CD14-positive monocyte (primary cell): ENCODE results near the gene ECM2. TPM values are rescaled to one million over a fixed set of nuclear protein-coding genes. Genes with fewer than 3 reads are reported as not detected.
"Not testable (repeated sequence)": the region's sequence is repeated elsewhere in the genome, so short reads cannot be mapped to it uniquely, and the experiment has no call there.

Experiments used
- DNase-seq, 3 donors: peaks; one replicate each; pipeline ENCODE4 v3.0.0-alpha.2; 2011 to 2022
- H2AFZ ChIP-seq: 2 replicates; pipeline ENCODE4 v1.6.0; 2012; ENCODE audit warnings: mild to moderate bottlenecking, low read depth, low read length, inconsistent platforms; ENCODE audit not compliant: insufficient read depth, poor library complexity, severe bottlenecking
- H3K27ac ChIP-seq, 2 donors: 1 replicate in 1 of 2; 2 replicates in 1 of 2; pipeline ENCODE4 v1.5.1; 2012 to 2013; ENCODE audit warnings: low read length in 2 of 2, control low read depth in 1 of 2, inconsistent platforms in 1 of 2, low read depth in 1 of 2, mild to moderate bottlenecking in 1 of 2
- H3K27me3 ChIP-seq, 2 donors: one replicate each; pipeline versions ENCODE4 v1.6.0 to v1.6.1; 2011 to 2013; ENCODE audit warnings: low read length in 2 of 2; ENCODE audit not compliant: control insufficient read depth in 2 of 2, insufficient read depth in 2 of 2
- H3K36me3 ChIP-seq, 2 donors: replicated peaks in 1 of 2; 1 replicate in 1 of 2; 2 replicates in 1 of 2; pipeline versions ENCODE4 v1.5.1 to v1.6.1; 2012 to 2013; ENCODE audit warnings: low read length in 2 of 2, control low read depth in 1 of 2, inconsistent platforms in 1 of 2, mild to moderate bottlenecking in 1 of 2; ENCODE audit not compliant: insufficient read depth in 2 of 2, control insufficient read depth in 1 of 2
- H3K4me1 ChIP-seq, 2 donors: 1 replicate in 1 of 2; 2 replicates in 1 of 2; pipeline versions ENCODE4 v1.5.1 to v1.6.1; 2012 to 2013; ENCODE audit warnings: low read length in 2 of 2, control low read depth in 1 of 2, inconsistent platforms in 1 of 2, mild to moderate bottlenecking in 1 of 2, moderate library complexity in 1 of 2; ENCODE audit not compliant: insufficient read depth in 2 of 2, control insufficient read depth in 1 of 2
- H3K4me2 ChIP-seq: replicated peaks from 2 replicates; pipeline ENCODE3; 2012; ENCODE audit warnings: low read length, moderate library complexity, mild to moderate bottlenecking; ENCODE audit not compliant: poor library complexity, severe bottlenecking; ENCODE audit errors: extremely low read depth
- H3K4me3 ChIP-seq, 3 experiments: fragments of 200-600 bp in 1 of 3; sonication (generic) in 1 of 3; replicated peaks in 1 of 3; 1 replicate in 2 of 3; 2 replicates in 1 of 3; pipeline ENCODE4 v1.5.1; 2011 to 2013; ENCODE audit warnings: low read length in 3 of 3, mild to moderate bottlenecking in 3 of 3, control low read depth in 2 of 3, low read depth in 2 of 3, inconsistent platforms in 1 of 3, moderate library complexity in 1 of 3
- H3K79me2 ChIP-seq: 2 replicates; pipeline ENCODE4 v1.6.0; 2012; ENCODE audit warnings: mild to moderate bottlenecking, control low read depth, inconsistent platforms, low read length, moderate library complexity; ENCODE audit not compliant: insufficient read depth
- H3K9ac ChIP-seq: 2 replicates; pipeline ENCODE4 v1.6.0; 2017; ENCODE audit warnings: low read length, mild to moderate bottlenecking; ENCODE audit not compliant: insufficient read depth, poor library complexity, severe bottlenecking
- H3K9me3 ChIP-seq, 2 donors: replicated peaks in 1 of 2; 1 replicate in 1 of 2; 2 replicates in 1 of 2; pipeline versions ENCODE4 v1.5.1 to v1.6.1; 2012 to 2013; ENCODE audit warnings: low read length in 2 of 2, control low read depth in 1 of 2; ENCODE audit not compliant: control insufficient read depth in 1 of 2, insufficient read depth in 1 of 2
- H4K20me1 ChIP-seq: 2 replicates; pipeline ENCODE4 v1.6.0; 2012; ENCODE audit warnings: mild to moderate bottlenecking, low read length, control low read depth, moderate library complexity; ENCODE audit not compliant: insufficient read depth
- H3K27ac Mint-ChIP-seq, 7 donors: one replicate each; pipeline ENCODE4 v1.8.0; 2020; ENCODE audit warnings: mild to moderate bottlenecking in 7 of 7, mixed read lengths in 7 of 7, moderate library complexity in 6 of 7, inconsistent platforms in 2 of 7
- H3K27me3 Mint-ChIP-seq, 3 donors: one replicate each; pipeline ENCODE4 v1.8.0; 2021 to 2022; ENCODE audit warnings: low read depth in 3 of 3, mild to moderate bottlenecking in 3 of 3, mixed read lengths in 3 of 3, moderate library complexity in 3 of 3, inconsistent platforms in 1 of 3
- H3K36me3 Mint-ChIP-seq, 2 donors: one replicate each; pipeline ENCODE4 v1.8.0; 2020; ENCODE audit warnings: mixed read lengths in 2 of 2, inconsistent platforms in 1 of 2, mild to moderate bottlenecking in 1 of 2
- H3K4me1 Mint-ChIP-seq: one replicate; pipeline ENCODE4 v1.8.0; 2020; ENCODE audit warnings: mild to moderate bottlenecking, mixed read lengths
- H3K4me3 Mint-ChIP-seq, 2 donors: one replicate each; pipeline ENCODE4 v1.8.0; 2020; ENCODE audit warnings: mild to moderate bottlenecking in 2 of 2, mixed read lengths in 2 of 2, moderate library complexity in 1 of 2
- H3K9me3 Mint-ChIP-seq, 7 donors: one replicate each; pipeline ENCODE4 v1.8.0; 2020 to 2022; ENCODE audit warnings: mixed read lengths in 7 of 7, mild to moderate bottlenecking in 6 of 7, moderate library complexity in 6 of 7, inconsistent platforms in 2 of 7
- WGBS: methylation state at CpG from one replicate; pipeline ENCODE4 v1.1.5; 2013; ENCODE audit warnings: missing lambda C conversion rate; ENCODE audit not compliant: insufficient coverage; 5-methylcytosine and 5-hydroxymethylcytosine counted together
- intact Hi-C, 2 donors: fragments of 100-400 bp; cut with micrococcal nuclease; formaldehyde crosslinking; loops; one replicate each; pipeline versions ENCODE4 v1.15.0 to v1.15.1; 2023
- polyA plus RNA-seq, 3 donors: library from polyadenylated mRNA; depleted of rRNA in 1 of 3; unstranded in 2 of 3; stranded (reverse) in 1 of 3; fragments of 300-500 nt in 2 of 3; fragments of >200 nt in 1 of 3; fragmentation: Illumina TruSeq in 2 of 3; gene quantifications; 1 replicate in 2 of 3; 2 replicates in 1 of 3; pipeline ENCODE4 v1.2.3, GENCODE V29; 2012 to 2021
- TF ChIP-seq, protein P1 (sequence below): fragments of 200-600 bp; IDR thresholded peaks from one replicate; pipeline ENCODE4 v1.8.0; 2022; ENCODE audit warnings: antibody characterized with exemption, mild to moderate bottlenecking

ECM2 gene
- polyA plus RNA-seq, 3 donors, result 0.15 TPM; not detected in 2

DNA sequence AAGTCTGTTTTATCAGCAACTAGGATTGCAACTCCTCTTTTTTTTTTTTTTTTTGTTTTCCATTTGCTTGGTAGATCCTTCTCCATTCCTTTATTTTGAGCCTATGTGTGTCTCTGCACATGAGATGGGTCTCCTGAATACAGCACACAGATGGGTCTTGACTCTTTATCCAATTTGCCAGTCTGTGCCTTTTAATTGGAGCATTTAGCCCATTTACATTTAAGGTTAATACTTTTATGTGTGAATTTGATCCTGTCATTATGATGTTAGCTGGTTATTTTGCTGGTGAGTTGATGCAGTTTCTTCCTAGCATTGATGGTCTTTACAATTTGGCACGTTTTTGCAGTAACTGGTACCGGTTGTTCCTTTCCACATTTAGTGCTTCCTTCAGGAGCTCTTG is 36.1 kb upstream of the ECM2 start:
- H3K27ac ChIP-seq, H3K4me3 ChIP-seq, H3K27me3 Mint-ChIP-seq, H3K36me3 ChIP-seq, H4K20me1 ChIP-seq, H3K27ac Mint-ChIP-seq, H3K4me3 Mint-ChIP-seq, H3K9ac ChIP-seq, H2AFZ ChIP-seq, H3K9me3 ChIP-seq, intact Hi-C loops, H3K4me2 ChIP-seq, H3K79me2 ChIP-seq, DNase-seq, H3K27me3 ChIP-seq: not testable (repeated sequence)
- peaks cover 11% of the 10 kb centered on the region in 2 donors for H3K4me1 ChIP-seq
- Mint-ChIP-seq H3K4me1 (peaks cover 12% of the 10 kb centered on the region), H3K36me3 (peaks cover 2 to 12% of the 10 kb centered on the region in 2 donors), H3K9me3 (peaks cover 10 to 29% (median 19%) of the 10 kb centered on the region in 7 donors)
- no CpG with 5 or more reads among the region's 2 CpGs for WGBS

DNA sequence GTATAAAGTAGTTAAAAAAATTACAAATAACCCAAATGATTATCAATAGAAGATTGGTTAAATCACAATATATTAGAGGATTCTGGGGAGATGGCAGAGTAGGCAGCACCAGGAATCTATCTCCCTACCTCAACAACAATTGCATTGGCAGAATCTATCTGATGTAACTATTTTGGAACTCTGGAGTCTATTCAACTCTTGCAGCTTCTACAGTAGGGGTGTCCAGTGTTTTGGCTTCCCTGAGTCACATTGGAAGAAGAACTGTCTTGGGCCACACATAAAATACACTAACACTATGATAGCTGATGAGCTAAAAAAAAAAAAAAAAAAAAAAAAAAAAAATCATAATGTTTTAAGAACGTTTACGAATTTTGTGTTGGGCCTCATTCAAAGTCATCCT is 29.2 kb upstream of the ECM2 start:
- H3K9me3 Mint-ChIP-seq, result peaks cover 3 to 12% (median 10%) of the 10 kb centered on the region in 7 donors
- no peak overlapping the region for H3K4me3 ChIP-seq
- WGBS, result no CpG with 5 or more reads among the region's 2 CpGs
- no peak overlapping the region for H2AFZ ChIP-seq
- peaks cover 5 to 7% of the 10 kb centered on the region in 2 donors for H3K4me1 ChIP-seq
- H3K4me3 Mint-ChIP-seq, result no peak overlapping the region
- intact Hi-C loops, result no loop called here
- H3K4me1 Mint-ChIP-seq, result peaks cover 14% of the 10 kb centered on the region
- H3K9ac ChIP-seq, result no peak overlapping the region
- H3K9me3 ChIP-seq, result no peaks in the 10 kb centered on the region
- H3K36me3 ChIP-seq, result no peaks in the 10 kb centered on the region
- TF ChIP-seq, protein P1, sequence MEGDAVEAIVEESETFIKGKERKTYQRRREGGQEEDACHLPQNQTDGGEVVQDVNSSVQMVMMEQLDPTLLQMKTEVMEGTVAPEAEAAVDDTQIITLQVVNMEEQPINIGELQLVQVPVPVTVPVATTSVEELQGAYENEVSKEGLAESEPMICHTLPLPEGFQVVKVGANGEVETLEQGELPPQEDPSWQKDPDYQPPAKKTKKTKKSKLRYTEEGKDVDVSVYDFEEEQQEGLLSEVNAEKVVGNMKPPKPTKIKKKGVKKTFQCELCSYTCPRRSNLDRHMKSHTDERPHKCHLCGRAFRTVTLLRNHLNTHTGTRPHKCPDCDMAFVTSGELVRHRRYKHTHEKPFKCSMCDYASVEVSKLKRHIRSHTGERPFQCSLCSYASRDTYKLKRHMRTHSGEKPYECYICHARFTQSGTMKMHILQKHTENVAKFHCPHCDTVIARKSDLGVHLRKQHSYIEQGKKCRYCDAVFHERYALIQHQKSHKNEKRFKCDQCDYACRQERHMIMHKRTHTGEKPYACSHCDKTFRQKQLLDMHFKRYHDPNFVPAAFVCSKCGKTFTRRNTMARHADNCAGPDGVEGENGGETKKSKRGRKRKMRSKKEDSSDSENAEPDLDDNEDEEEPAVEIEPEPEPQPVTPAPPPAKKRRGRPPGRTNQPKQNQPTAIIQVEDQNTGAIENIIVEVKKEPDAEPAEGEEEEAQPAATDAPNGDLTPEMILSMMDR, result no peak
- no peak overlapping the region for H3K27ac ChIP-seq
- no peak overlapping the region for H3K27ac Mint-ChIP-seq
- no peaks in the 10 kb centered on the region for H3K27me3 ChIP-seq
- H4K20me1 ChIP-seq, result no peaks in the 10 kb centered on the region
- H3K4me2 ChIP-seq, result no peak overlapping the region
- no peak for DNase-seq
- no peaks in the 10 kb centered on the region for H3K79me2 ChIP-seq
- H3K36me3 Mint-ChIP-seq, result peaks cover 0 to 2% of the 10 kb centered on the region in 2 donors
- peaks cover 0 to 1% (median 0%) of the 10 kb centered on the region in 3 donors for H3K27me3 Mint-ChIP-seq
